ENCODE data around the gene NSUN5.
"Not testable (repeated sequence)": the region's sequence is repeated elsewhere in the genome, so short reads cannot be mapped to it uniquely, and the experiment has no call there.

The NSUN5 gene

GRCh38 chr7:73324081-73324845 is 15.6 kb upstream of the NSUN5 start:
- TF ChIP-seq, protein P1, sequence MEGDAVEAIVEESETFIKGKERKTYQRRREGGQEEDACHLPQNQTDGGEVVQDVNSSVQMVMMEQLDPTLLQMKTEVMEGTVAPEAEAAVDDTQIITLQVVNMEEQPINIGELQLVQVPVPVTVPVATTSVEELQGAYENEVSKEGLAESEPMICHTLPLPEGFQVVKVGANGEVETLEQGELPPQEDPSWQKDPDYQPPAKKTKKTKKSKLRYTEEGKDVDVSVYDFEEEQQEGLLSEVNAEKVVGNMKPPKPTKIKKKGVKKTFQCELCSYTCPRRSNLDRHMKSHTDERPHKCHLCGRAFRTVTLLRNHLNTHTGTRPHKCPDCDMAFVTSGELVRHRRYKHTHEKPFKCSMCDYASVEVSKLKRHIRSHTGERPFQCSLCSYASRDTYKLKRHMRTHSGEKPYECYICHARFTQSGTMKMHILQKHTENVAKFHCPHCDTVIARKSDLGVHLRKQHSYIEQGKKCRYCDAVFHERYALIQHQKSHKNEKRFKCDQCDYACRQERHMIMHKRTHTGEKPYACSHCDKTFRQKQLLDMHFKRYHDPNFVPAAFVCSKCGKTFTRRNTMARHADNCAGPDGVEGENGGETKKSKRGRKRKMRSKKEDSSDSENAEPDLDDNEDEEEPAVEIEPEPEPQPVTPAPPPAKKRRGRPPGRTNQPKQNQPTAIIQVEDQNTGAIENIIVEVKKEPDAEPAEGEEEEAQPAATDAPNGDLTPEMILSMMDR (IDR thresholded peaks at IDR 0.05; ENCODE audit: insufficient read depth, missing control alignments), result peak; percentile 46
- FAIRE-seq, result not testable (repeated sequence)
- DNase-seq (ENCODE audit: insufficient read length, low spot score), result peak; percentile 81

GRCh38 chr7:73323434-73324080 is 14.9 kb upstream of the NSUN5 start:
- not testable (repeated sequence) for FAIRE-seq; DNase-seq (ENCODE audit: insufficient read length, low spot score)

DNA sequence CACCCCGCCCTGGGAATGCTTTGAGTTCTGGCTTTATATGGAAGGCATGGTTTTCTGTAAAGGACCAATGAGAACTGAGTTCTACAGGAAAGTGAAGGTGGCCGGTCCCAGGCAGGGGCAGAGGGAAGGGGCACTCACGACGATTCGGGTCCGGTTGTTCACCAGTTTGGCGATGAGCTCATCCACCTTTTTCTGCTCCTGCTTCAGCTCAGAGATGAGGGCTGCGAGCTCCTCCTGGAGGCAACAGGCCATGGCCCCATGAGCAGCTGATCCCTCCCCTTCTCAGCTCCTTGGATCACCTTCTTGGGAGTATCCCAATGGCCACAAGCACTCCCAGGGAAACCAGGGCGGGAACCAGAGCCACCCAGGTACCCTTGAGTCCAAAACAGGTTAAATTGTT is 11.4 kb upstream of the NSUN5 start:
- DNase-seq (ENCODE audit: insufficient read length, low spot score); FAIRE-seq: not testable (repeated sequence)

DNA sequence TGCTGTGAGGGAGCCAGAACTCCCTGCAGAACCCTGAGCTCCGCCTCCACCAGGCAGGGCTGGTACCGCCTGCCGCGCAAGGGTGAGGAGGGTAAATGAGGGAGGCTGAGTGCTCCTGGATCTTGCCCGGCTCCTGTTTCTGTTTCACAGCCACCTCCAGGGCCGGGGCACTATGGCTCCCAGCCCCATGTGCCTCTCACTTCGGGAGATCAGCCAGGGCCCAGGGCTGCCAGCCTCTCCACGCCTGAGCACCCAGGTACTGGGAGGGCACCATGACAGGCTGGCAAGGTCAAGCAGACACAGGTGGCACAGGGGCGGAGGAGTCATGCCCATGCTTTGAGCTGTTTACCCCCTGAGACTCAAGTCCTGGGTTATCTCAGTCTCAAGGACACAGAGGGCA is 10.9 kb upstream of the NSUN5 start:
- FAIRE-seq; DNase-seq (ENCODE audit: insufficient read length, low spot score): not testable (repeated sequence)

DNA sequence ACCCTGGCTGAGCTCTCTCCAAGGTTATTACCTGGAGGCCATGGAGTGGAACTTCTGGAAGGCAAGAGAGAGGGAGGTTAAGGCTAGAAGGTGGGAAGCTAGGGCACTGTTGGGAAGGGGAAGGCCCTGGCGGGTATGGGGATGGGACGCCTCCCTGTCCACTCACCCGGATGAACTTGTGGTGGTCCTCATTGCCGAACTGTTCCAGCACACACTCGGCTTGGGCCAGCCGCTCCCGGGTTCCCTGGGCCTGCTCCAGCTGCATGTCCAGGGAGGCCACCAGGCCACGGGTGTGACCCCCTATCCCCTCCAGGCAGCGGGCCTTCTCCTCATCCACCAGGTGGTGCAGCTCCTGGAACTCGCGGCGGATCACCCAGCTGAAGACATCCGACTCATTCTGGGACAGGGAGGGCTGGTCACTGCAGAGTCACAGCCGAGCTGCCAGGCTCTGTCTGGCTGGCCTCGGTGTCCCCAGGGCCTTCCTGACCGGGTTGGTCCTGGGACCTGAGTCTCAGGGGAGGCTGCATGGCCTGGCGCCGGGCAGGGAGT is 10.1 kb upstream of the NSUN5 start:
- DNase-seq (ENCODE audit: insufficient read length, low spot score); FAIRE-seq: not testable (repeated sequence)

- TF ChIP-seq, protein P1 (IDR thresholded peaks at IDR 0.05; ENCODE audit: insufficient read depth, missing control alignments), result no peak
- no peak for DNase-seq (ENCODE audit: insufficient read length, low spot score)
- FAIRE-seq, result no peak
Observed at GRCh38 chr7:73316521-73316920, 7.9 kb upstream of the NSUN5 start.

DNA sequence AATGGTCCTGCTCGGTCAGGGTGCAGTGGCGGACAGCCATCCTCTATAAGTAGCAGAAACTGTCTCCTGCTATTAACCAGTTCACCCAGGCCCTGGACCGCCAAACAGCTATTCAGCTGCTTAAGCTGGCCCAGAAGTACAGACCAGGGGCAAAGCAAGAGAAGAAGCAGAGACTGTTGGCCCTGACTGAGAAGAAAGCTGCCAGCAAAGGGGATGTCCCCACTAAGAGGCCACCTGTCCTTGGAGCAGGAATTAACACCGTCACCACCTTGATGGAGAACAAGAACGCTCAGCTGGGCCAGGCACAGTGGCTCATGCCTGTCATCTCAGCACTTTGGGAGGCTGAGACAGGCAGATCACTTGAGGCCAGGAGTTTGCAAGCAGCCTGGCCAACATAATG is 5.6 kb upstream of the NSUN5 start:
- DNase-seq (ENCODE audit: insufficient read length, low spot score) (no peak), FAIRE-seq (no peak)
- TF ChIP-seq, protein P1 (IDR thresholded peaks at IDR 0.05; ENCODE audit: insufficient read depth, missing control alignments), result no peak

- FAIRE-seq (no peak), DNase-seq (ENCODE audit: insufficient read length, low spot score) (no peak)
- TF ChIP-seq, protein P1 (IDR thresholded peaks at IDR 0.05; ENCODE audit: insufficient read depth, missing control alignments), result no peak
Observed at GRCh38 chr7:73313521-73313906, 4.9 kb upstream of the NSUN5 start.

DNA sequence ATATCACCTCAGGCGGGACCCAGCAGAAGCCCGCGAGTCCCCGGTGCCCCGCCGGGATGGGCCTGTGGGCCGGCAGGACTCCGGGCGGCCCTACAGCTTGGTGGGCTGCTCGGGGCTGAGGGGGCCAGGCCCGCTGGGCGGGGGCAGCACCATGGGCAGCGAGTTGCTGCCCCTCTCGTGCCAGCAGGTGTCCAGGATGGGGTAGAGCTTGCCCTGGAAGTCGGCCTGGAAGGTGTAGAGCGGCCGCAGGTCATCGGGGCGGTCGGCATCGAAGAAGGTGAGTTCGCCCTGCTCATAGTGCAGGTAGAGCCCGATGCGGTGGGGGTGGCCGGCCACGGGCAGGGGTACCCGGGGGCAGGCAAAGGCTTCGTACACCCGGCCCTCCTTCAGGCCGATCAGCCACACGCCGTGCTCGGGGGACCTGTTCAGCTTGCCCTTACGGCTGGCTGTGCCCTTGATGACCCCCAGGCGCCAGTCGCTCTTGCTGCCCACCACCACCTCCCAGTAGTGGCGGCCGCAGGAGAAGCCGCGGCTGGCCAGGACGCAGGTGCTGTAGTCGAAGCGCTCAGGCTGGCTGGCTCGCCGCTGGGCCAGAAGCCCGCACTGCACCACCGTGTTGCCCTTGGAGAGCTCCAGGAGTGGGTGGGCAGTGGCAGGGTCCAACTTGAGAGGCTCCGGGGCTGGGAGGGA is 4.3 kb upstream of the NSUN5 start:
- no peak for DNase-seq (ENCODE audit: insufficient read length, low spot score)
- FAIRE-seq, result no peak
- TF ChIP-seq, protein P1 (IDR thresholded peaks at IDR 0.05; ENCODE audit: insufficient read depth, missing control alignments), result no peak

GRCh38 chr7:73311421-73311820 is 2.8 kb upstream of the NSUN5 start:
- not testable (repeated sequence) for DNase-seq (ENCODE audit: insufficient read length, low spot score); FAIRE-seq

All from D721Med (cell line).